NAMALWA (cell line): ENCODE data around the gene RUNX2.

Source experiments
- DNase-seq: peaks from one replicate; pipeline ENCODE4 v3.0.0-alpha.2; 2015; ENCODE audit warnings: low spot score

The RUNX2 gene

GRCh38 chr6:45483501-45483900 is 155.4 kb downstream of the RUNX2 start:
- no peak for DNase-seq

- DNase-seq: no peak
Observed at GRCh38 chr6:45486736-45487135, 158.6 kb downstream of the RUNX2 start.

- no peak for DNase-seq
Observed at GRCh38 chr6:45487645-45488044, 159.5 kb downstream of the RUNX2 start.

- no peak for DNase-seq
Observed at GRCh38 chr6:45488269-45488668, 160.1 kb downstream of the RUNX2 start.

GRCh38 chr6:45488889-45489288 is 160.8 kb downstream of the RUNX2 start:
- no peak for DNase-seq

GRCh38 chr6:45491048-45491735 is 163.1 kb downstream of the RUNX2 start:
- no peak for DNase-seq

- no peak for DNase-seq
Observed at GRCh38 chr6:45491874-45492273, 163.7 kb downstream of the RUNX2 start.

GRCh38 chr6:45493761-45494160 is 165.6 kb downstream of the RUNX2 start:
- DNase-seq: no peak

- DNase-seq: no peak
Observed at GRCh38 chr6:45494416-45495135, 166.4 kb downstream of the RUNX2 start.

- DNase-seq: no peak
Observed at GRCh38 chr6:45495429-45496084, 167.4 kb downstream of the RUNX2 start.

GRCh38 chr6:45496085-45496433 is 167.9 kb downstream of the RUNX2 start:
- no peak for DNase-seq

GRCh38 chr6:45498591-45498990 is 170.5 kb downstream of the RUNX2 start:
- no peak for DNase-seq

GRCh38 chr6:45500924-45501816 is 173.0 kb downstream of the RUNX2 start:
- DNase-seq: peak; percentile 41

- no peak for DNase-seq
Observed at GRCh38 chr6:45502456-45502855, 174.3 kb downstream of the RUNX2 start.

- DNase-seq: no peak
Observed at GRCh38 chr6:45504947-45505346, 176.8 kb downstream of the RUNX2 start.

- DNase-seq: no peak
Observed at GRCh38 chr6:45505470-45505869, 177.3 kb downstream of the RUNX2 start.

GRCh38 chr6:45507186-45507585 is 179.1 kb downstream of the RUNX2 start:
- no peak for DNase-seq

- DNase-seq: no peak
Observed at GRCh38 chr6:45509426-45509825, 181.3 kb downstream of the RUNX2 start.

GRCh38 chr6:45512717-45513116 is 184.6 kb downstream of the RUNX2 start:
- no peak for DNase-seq

- DNase-seq: no peak
Observed at GRCh38 chr6:45513213-45513618, 185.1 kb downstream of the RUNX2 start.

GRCh38 chr6:45513843-45514242 is 185.7 kb downstream of the RUNX2 start:
- DNase-seq: no peak
